Right lobe of liver (tissue), 4 donors: ENCODE measurements around the gene HHAT.

Experiments used
- CTCF ChIP-seq, 4 donors: fragments of 200-600 bp in 3 of 4; fragments of 450-650 bp in 1 of 4; IDR thresholded peaks; one replicate each; pipeline versions ENCODE4 v1.5.1 to v1.8.0; 2016 to 2022; ENCODE audit warnings: antibody characterized with exemption in 4 of 4, mild to moderate bottlenecking in 2 of 4
- POLR2A ChIP-seq: fragments of 450-650 bp; IDR thresholded peaks from one replicate; pipeline ENCODE4 v1.6.1; 2017; ENCODE audit warnings: antibody characterized with exemption, mild to moderate bottlenecking
- donor health status: DM: no; HTN: no; CAD: no.
- donor health status: DM: no; HTN: no; CAD: no.
- donor health status: DM: no; HTN: yes; CAD: no.

- no peak for TF ChIP-seq POLR2A
- no peak for TF ChIP-seq CTCF (IDR thresholded peaks at IDR 0.05)
These were observed 326.8 kb downstream of the HHAT start for GRCh38 chr1:210655511-210655910.
